ENCODE data around the gene WDR59. TPM values are rescaled to one million over a fixed set of nuclear protein-coding genes. Genes with fewer than 3 reads are reported as not detected.

Gene WDR59
- polyA plus RNA-seq, 1 of the 3 experiments (the other 2 are of a cell fraction), result 48.2 TPM

GRCh38 chr16:74898659-74899058 is 86.3 kb downstream of the WDR59 start:
- Histone ChIP-seq H3F3A (replicated peaks; ENCODE audit: insufficient read depth) (peaks cover 4% of the 10 kb centered on the region), H3K4me1 (ENCODE audit: control insufficient read depth in 1 of 2, insufficient read depth in 2 of 2, low read depth in 1 of 2, low read length in 1 of 2) (0 out of 4 replicates have a peak, but pooled peaks cover 0 to 3% of the 10 kb centered on the region in 2 experiments), H3K27ac (ENCODE audit: low read depth in 2 of 2, low read length in 1 of 2) (no peak overlapping the region), H3K27me3 (ENCODE audit: insufficient read depth) (no peaks in the 10 kb centered on the region), H3K9me3 (no peaks in the 10 kb centered on the region), H3K9me2 (no peaks in the 10 kb centered on the region), H2AFZ (ENCODE audit: low read depth) (no peak overlapping the region), H3K9ac (no peak overlapping the region), H4K20me1 (ENCODE audit: insufficient read depth) (no peaks in the 10 kb centered on the region), H3K36me3 (replicated peaks in 1 of 2; ENCODE audit: control insufficient read depth in 1 of 2, insufficient read depth in 2 of 2, low read length in 1 of 2) (peaks cover 16 to 51% of the 10 kb centered on the region in 2 experiments), H3K4me3 (ENCODE audit: low read depth in 2 of 2, low read length in 1 of 2) (no peak overlapping the region), H3K79me2 (ENCODE audit: insufficient read depth) (no peaks in the 10 kb centered on the region), H3K4me2 (no peak overlapping the region)
- ChIA-PET CTCF (interaction anchor here (1.1 to 1.9 kb wide), 2 partner anchors 23 to 36 kb away, joined by 3 to 5 read pairs; no protein-coding TSS in a partner anchor), POLR2A (no interaction called here)
- TF ChIP-seq RXRA (IDR thresholded peaks at IDR 0.05; ENCODE audit: borderline replicate concordance, low read depth) (no peak), YY1 (IDR thresholded peaks at IDR 0.05; ENCODE audit: low read depth) (no peak), IRF3 (IDR thresholded peaks at IDR 0.05; ENCODE audit: low read depth, low read length) (no peak), ELF1 (IDR thresholded peaks at IDR 0.05) (no peak), RCOR1 (IDR thresholded peaks at IDR 0.05; ENCODE audit: low read length) (no peak), CHD2 (IDR thresholded peaks at IDR 0.05; ENCODE audit: low read length, partially characterized antibody) (no peak), TEAD4 (IDR thresholded peaks at IDR 0.05; ENCODE audit: borderline replicate concordance, insufficient read depth) (no peak), SIN3A (IDR thresholded peaks at IDR 0.05; ENCODE audit: borderline replicate concordance, low read depth, low read length) (no peak), EZH2phosphoT487 (IDR thresholded peaks at IDR 0.05; ENCODE audit: borderline replicate concordance, low read depth) (no peak), RFX5 (IDR thresholded peaks at IDR 0.05; ENCODE audit: low read length) (no peak), JUND (IDR thresholded peaks at IDR 0.05) (no peak), FOSL2 (IDR thresholded peaks at IDR 0.05; ENCODE audit: borderline replicate concordance, low read depth) (no peak), MXI1 (IDR thresholded peaks at IDR 0.05; ENCODE audit: low read depth, low read length) (no peak), FOXJ3 (CRISPR knock-in tag; IDR thresholded peaks at IDR 0.05) (no peak), CTCF (IDR thresholded peaks at IDR 0.05) (no peak), REST (IDR thresholded peaks at IDR 0.05; ENCODE audit: low read depth, low read length) (no peak)
- 95% methylated on average over 8 of the region's 8 CpGs for WGBS (ENCODE audit: low lambda C conversion rate)
- DNase-seq, result no peak
